BLaER1 (cell line): ENCODE data around the gene ZG16.

ENCODE experiments used
- H3K27ac ChIP-seq: shearing (Covaris generic); formaldehyde crosslinking; 2 replicates; pipeline ENCODE4 v1.8.1; 2022
- H3K27me3 ChIP-seq: shearing (Covaris generic); formaldehyde crosslinking; 2 replicates; pipeline ENCODE4 v1.8.1; 2022
- H3K36me3 ChIP-seq: shearing (Covaris generic); formaldehyde crosslinking; 2 replicates; pipeline ENCODE4 v1.8.1; 2022
- H3K4me1 ChIP-seq: shearing (Covaris generic); formaldehyde crosslinking; 2 replicates; pipeline ENCODE4 v1.8.1; 2022
- H3K4me2 ChIP-seq: shearing (Covaris generic); formaldehyde crosslinking; 2 replicates; pipeline ENCODE4 v1.8.1; 2022
- H3K4me3 ChIP-seq: shearing (Covaris generic); formaldehyde crosslinking; 2 replicates; pipeline ENCODE4 v1.8.1; 2022
- H3K9ac ChIP-seq: shearing (Covaris generic); formaldehyde crosslinking; 2 replicates; pipeline ENCODE4 v1.8.1; 2022
- H3K9me3 ChIP-seq: shearing (Covaris generic); formaldehyde crosslinking; 2 replicates; pipeline ENCODE4 v1.8.1; 2022
- H4K20me1 ChIP-seq: shearing (Covaris generic); formaldehyde crosslinking; 2 replicates; pipeline ENCODE4 v1.8.1; 2022
- Cebpa-rat ChIP-seq: shearing (Covaris generic); IDR thresholded peaks from 2 replicates; pipeline ENCODE4 v1.8.1; 2022

Gene ZG16

GRCh38 chr16:29804455-29805231, 26.6 kb downstream of the ZG16 start:
- no peak for TF ChIP-seq Cebpa-rat
- peak overlapping the region; percentile 90 for H3K9ac ChIP-seq
- H3K4me2 ChIP-seq: peak overlapping the region; percentile 89
- H3K27ac ChIP-seq: peak overlapping the region; percentile 93
- H3K36me3 ChIP-seq: peaks cover 53% of the 10 kb centered on the region
- H3K27me3 ChIP-seq: no peaks in the 10 kb centered on the region
- H3K4me1 ChIP-seq: peaks cover 40% of the 10 kb centered on the region
- peaks cover 16% of the 10 kb centered on the region for H4K20me1 ChIP-seq
- H3K4me3 ChIP-seq: peak overlapping the region; percentile 75
- no peaks in the 10 kb centered on the region for H3K9me3 ChIP-seq

- peaks cover 48% of the 10 kb centered on the region for H3K4me1 ChIP-seq
- H3K27me3 ChIP-seq: no peaks in the 10 kb centered on the region
- H3K4me3 ChIP-seq: peak overlapping the region; percentile 75
- no peaks in the 10 kb centered on the region for H3K9me3 ChIP-seq
- H3K36me3 ChIP-seq: peaks cover 53% of the 10 kb centered on the region
- peak overlapping the region; percentile 93 for H3K27ac ChIP-seq
- no peak for TF ChIP-seq Cebpa-rat
- H3K9ac ChIP-seq: peak overlapping the region; percentile 90
- peaks cover 24% of the 10 kb centered on the region for H4K20me1 ChIP-seq
- H3K4me2 ChIP-seq: peak overlapping the region; percentile 89
These were observed 27.4 kb downstream of the ZG16 start for GRCh38 chr16:29805232-29806098.

GRCh38 chr16:29806099-29806579, 28.1 kb downstream of the ZG16 start, which contains the start of gene MAZ:
TSS of gene MAZ (plus strand) at chr16:29806529. CDS start at chr16:29806702, 173 bp downstream.
- Histone ChIP-seq H3K27ac (peak within 1 kb of the TSS; percentile 98), H3K4me3 (peak within 1 kb of the TSS; percentile 83), H3K9ac (peak within 1 kb of the TSS; percentile 98), H3K9me3 (no peaks in the 10 kb centered on the region), H4K20me1 (peaks cover 30% of the 10 kb centered on the region), H3K4me1 (peaks cover 54% of the 10 kb centered on the region), H3K4me2 (peak within 1 kb of the TSS; percentile 99), H3K36me3 (peaks cover 47% of the 10 kb centered on the region), H3K27me3 (no peaks in the 10 kb centered on the region)
- no peak for TF ChIP-seq Cebpa-rat

- H4K20me1 ChIP-seq: peaks cover 37% of the 10 kb centered on the region
- peaks cover 40% of the 10 kb centered on the region for H3K36me3 ChIP-seq
- peak overlapping the region; percentile 83 for H3K4me3 ChIP-seq
- peak overlapping the region; percentile 99 for H3K4me2 ChIP-seq
- no peak for TF ChIP-seq Cebpa-rat
- H3K27me3 ChIP-seq: no peaks in the 10 kb centered on the region
- no peaks in the 10 kb centered on the region for H3K9me3 ChIP-seq
- peak overlapping the region; percentile 98 for H3K9ac ChIP-seq
- H3K4me1 ChIP-seq: peaks cover 61% of the 10 kb centered on the region
- peak overlapping the region; percentile 98 for H3K27ac ChIP-seq
These were observed 28.8 kb downstream of the ZG16 start for GRCh38 chr16:29806641-29807425.

- peak overlapping the region; percentile 99 for H3K4me2 ChIP-seq
- H3K36me3 ChIP-seq: peaks cover 33% of the 10 kb centered on the region
- H3K9ac ChIP-seq: peak overlapping the region; percentile 98
- H3K4me3 ChIP-seq: peak overlapping the region; percentile 83
- no peaks in the 10 kb centered on the region for H3K27me3 ChIP-seq
- TF ChIP-seq Cebpa-rat: no peak
- no peaks in the 10 kb centered on the region for H3K9me3 ChIP-seq
- peak overlapping the region; percentile 98 for H3K27ac ChIP-seq
- H3K4me1 ChIP-seq: peaks cover 60% of the 10 kb centered on the region
- H4K20me1 ChIP-seq: peaks cover 37% of the 10 kb centered on the region
These were observed 29.6 kb downstream of the ZG16 start for GRCh38 chr16:29807426-29808218.

- Histone ChIP-seq H3K4me3 (peak overlapping the region; percentile 83), H3K4me2 (peak overlapping the region; percentile 99), H3K4me1 (peaks cover 60% of the 10 kb centered on the region), H3K9me3 (no peaks in the 10 kb centered on the region), H3K9ac (peak overlapping the region; percentile 98), H3K27ac (peak overlapping the region; percentile 98), H3K36me3 (peaks cover 25% of the 10 kb centered on the region), H4K20me1 (peaks cover 37% of the 10 kb centered on the region), H3K27me3 (no peaks in the 10 kb centered on the region)
- TF ChIP-seq Cebpa-rat: no peak
These were observed 30.3 kb downstream of the ZG16 start for GRCh38 chr16:29808219-29808900.

GRCh38 chr16:29809031-29809747, 31.1 kb downstream of the ZG16 start:
- Histone ChIP-seq H3K27me3 (no peaks in the 10 kb centered on the region), H3K4me2 (peak overlapping the region; percentile 99), H3K4me1 (peaks cover 60% of the 10 kb centered on the region), H3K4me3 (peak overlapping the region; percentile 83), H4K20me1 (peaks cover 37% of the 10 kb centered on the region), H3K36me3 (peaks cover 20% of the 10 kb centered on the region), H3K9me3 (no peaks in the 10 kb centered on the region), H3K27ac (peak overlapping the region; percentile 98), H3K9ac (peak overlapping the region; percentile 98)
- TF ChIP-seq Cebpa-rat: no peak
